ENCODE data around the gene ABCA1.

DNA sequence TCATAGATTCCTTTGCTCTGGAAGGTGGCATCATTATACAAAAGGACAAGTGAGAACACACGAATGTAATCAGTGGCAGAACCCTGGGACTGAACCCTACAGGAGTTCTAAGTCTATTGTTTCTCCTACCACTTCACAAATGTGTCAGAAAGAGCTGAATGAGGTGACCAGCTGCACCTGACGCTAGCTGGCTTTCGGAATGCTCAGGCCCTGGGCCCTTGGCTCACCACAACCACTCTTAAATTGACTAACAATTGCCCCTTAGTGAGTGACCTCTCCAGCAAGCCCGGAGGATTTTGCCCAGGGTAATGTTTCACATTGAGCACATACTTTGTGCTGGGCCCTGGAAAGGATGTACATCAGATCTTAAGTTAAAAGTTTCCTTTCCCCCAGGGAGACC, 41.2 kb upstream of the ABCA1 start:
- TF ChIP-seq, protein P1, sequence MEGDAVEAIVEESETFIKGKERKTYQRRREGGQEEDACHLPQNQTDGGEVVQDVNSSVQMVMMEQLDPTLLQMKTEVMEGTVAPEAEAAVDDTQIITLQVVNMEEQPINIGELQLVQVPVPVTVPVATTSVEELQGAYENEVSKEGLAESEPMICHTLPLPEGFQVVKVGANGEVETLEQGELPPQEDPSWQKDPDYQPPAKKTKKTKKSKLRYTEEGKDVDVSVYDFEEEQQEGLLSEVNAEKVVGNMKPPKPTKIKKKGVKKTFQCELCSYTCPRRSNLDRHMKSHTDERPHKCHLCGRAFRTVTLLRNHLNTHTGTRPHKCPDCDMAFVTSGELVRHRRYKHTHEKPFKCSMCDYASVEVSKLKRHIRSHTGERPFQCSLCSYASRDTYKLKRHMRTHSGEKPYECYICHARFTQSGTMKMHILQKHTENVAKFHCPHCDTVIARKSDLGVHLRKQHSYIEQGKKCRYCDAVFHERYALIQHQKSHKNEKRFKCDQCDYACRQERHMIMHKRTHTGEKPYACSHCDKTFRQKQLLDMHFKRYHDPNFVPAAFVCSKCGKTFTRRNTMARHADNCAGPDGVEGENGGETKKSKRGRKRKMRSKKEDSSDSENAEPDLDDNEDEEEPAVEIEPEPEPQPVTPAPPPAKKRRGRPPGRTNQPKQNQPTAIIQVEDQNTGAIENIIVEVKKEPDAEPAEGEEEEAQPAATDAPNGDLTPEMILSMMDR (IDR thresholded peaks at IDR 0.05; ENCODE audit: low read length), result no peak
- TF ChIP-seq EZH2 (IDR thresholded peaks at IDR 0.05; ENCODE audit: borderline replicate concordance, low read length), result no peak
